ENCODE measurements around the gene GPS2. TPM values are rescaled to one million over a fixed set of nuclear protein-coding genes. Genes with fewer than 3 reads are reported as not detected.
A peak's percentile ranks its signal among the peaks of the same experiment; 100 is the strongest.

Gene GPS2
- total RNA-seq, 4 donors from 2014 or later, result 93.2 to 148 (median 94.2) TPM

DNA sequence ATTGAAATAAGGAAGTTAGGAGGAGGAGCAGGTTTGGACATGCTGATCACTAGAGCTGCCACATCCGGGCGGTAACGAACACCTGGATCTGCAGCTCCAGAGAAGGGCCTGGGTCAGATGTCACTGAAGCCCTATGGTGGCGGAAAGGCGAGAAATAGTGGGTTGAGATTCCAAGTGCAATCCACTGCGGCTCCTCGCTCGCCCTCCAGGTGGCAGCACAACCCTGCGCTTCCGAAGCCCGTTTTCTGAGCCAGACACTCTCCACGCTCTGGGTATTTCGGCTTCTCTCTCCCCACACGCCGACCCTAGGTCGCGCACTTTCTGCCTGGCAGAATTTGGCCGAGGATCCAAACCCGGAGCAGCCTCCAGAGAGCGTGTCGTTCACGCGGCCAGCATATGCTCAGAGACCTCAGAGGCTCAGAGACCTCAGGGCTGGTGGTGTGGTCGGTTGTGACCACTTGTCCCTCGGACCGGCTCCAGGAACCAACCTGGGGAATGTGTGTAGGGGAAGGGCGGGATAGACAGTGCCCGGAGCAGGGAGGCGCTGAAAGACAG lies 34.6 kb downstream of the GPS2 start:
- Histone ChIP-seq H3K4me1 (peaks cover 2 to 28% (median 16%) of the 10 kb centered on the region in 4 donors), H3K27ac (peak overlapping the region; percentile 48 to 83 (median 71))
- peak in 1 of 2 donors; percentile 12 for TF ChIP-seq POLR2A (IDR thresholded peaks at IDR 0.05)
- TF ChIP-seq, protein P1, sequence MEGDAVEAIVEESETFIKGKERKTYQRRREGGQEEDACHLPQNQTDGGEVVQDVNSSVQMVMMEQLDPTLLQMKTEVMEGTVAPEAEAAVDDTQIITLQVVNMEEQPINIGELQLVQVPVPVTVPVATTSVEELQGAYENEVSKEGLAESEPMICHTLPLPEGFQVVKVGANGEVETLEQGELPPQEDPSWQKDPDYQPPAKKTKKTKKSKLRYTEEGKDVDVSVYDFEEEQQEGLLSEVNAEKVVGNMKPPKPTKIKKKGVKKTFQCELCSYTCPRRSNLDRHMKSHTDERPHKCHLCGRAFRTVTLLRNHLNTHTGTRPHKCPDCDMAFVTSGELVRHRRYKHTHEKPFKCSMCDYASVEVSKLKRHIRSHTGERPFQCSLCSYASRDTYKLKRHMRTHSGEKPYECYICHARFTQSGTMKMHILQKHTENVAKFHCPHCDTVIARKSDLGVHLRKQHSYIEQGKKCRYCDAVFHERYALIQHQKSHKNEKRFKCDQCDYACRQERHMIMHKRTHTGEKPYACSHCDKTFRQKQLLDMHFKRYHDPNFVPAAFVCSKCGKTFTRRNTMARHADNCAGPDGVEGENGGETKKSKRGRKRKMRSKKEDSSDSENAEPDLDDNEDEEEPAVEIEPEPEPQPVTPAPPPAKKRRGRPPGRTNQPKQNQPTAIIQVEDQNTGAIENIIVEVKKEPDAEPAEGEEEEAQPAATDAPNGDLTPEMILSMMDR (IDR thresholded peaks at IDR 0.05), result peak; percentile 92 to 98 (median 96)

DNA sequence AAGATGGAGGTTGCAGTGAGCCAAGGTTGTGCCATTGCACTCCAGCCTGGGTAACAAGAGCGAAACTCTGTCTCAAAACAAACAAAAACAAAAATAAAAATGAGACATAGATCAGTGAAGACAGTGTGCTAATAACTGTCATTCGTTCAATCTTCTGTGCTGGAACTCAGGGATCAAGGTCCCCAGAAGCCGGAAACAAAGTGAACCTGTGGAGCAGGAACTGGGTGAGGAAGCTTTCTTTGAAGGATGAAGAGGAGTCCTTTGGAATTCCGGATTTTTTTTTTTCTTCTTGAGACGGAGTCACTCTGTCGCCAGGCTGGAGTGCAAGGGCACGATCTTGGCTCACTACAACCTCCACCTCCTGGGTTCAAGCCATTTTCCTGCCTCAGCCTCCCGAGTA lies 35.7 kb downstream of the GPS2 start:
- TF ChIP-seq, protein P1 (IDR thresholded peaks at IDR 0.05), result no peak
- peak in 1 of 2 donors; percentile 32 for TF ChIP-seq POLR2A (IDR thresholded peaks at IDR 0.05)
- H3K27ac ChIP-seq, result peak overlapping the region in 3 of 4 donors; percentile 45 to 83 (median 82)

More for the DNA sequence above, 34.6 kb downstream of the GPS2 start:
- H3K4me3 ChIP-seq, result peak overlapping the region; percentile 38 to 63 (median 55)
- no peaks in the 10 kb centered on the region for H3K27me3 ChIP-seq
- H3K9me3 ChIP-seq, result no peaks in the 10 kb centered on the region
- peak; percentile 79 to 93 (median 90) for DNase-seq
- no peaks in the 10 kb centered on the region for H3K36me3 ChIP-seq

DNA sequence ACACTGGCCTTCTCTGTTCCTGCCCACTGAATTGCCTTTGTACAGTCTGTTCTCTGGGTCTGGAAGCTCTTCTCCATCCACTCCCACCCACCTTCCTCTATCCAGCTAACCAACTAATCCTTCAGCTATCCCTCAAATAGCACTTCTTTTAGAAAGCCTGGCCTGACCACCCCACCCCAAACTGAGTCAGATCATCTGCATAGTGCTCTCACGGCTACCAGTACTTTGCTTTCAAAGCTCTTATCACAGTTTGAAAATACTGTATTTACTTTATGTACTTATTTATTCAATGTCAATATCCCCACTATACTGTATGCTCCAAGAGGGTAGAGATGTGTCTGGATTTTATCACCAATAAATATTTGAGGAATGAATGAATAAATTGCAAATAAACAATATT lies 48.4 kb downstream of the GPS2 start:
- TF ChIP-seq, protein P1 (IDR thresholded peaks at IDR 0.05), result no peak
- no peak for TF ChIP-seq POLR2A (IDR thresholded peaks at IDR 0.05)
- Histone ChIP-seq H3K4me3 (no peak overlapping the region), H3K36me3 (no peaks in the 10 kb centered on the region), H3K9me3 (no peaks in the 10 kb centered on the region), H3K4me1 (peaks cover 0 to 25% (median 8%) of the 10 kb centered on the region in 4 donors), H3K27ac (peak overlapping the region in 1 of 4 donors; percentile 49), H3K27me3 (peaks cover 0 to 7% of the 10 kb centered on the region in 2 donors)
- DNase-seq, result no peak

More for the DNA sequence above, 35.7 kb downstream of the GPS2 start:
- H3K27me3 ChIP-seq, result no peaks in the 10 kb centered on the region
- no peaks in the 10 kb centered on the region for H3K36me3 ChIP-seq
- no peaks in the 10 kb centered on the region for H3K9me3 ChIP-seq
- DNase-seq, result peak in 1 of 3 donors; percentile 74
- peaks cover 2 to 28% (median 16%) of the 10 kb centered on the region in 4 donors for H3K4me1 ChIP-seq
- peak overlapping the region in 2 of 4 donors; percentile 61 to 63 for H3K4me3 ChIP-seq

DNA sequence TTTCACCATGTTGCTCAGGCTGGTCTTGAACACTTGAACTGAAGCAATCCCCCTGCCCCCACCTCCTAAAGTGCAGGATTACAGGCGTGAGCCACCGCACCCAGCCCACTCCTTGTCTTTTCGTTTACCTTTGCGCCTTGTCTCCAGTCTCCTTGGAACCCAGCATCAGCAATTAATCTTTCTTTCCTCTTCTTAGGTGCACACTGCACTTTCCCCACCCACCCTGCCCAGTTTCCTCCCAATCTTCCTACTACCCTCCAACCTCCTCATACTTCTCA lies 51.4 kb downstream of the GPS2 start:
- Histone ChIP-seq H3K27me3 (peaks cover 0 to 10% of the 10 kb centered on the region in 2 donors), H3K9me3 (no peaks in the 10 kb centered on the region), H3K27ac (peak overlapping the region in 3 of 4 donors; percentile 82 to 99 (median 99)), H3K36me3 (peaks cover 0 to 15% (median 0%) of the 10 kb centered on the region in 3 donors), H3K4me3 (peak overlapping the region in 3 of 4 donors; percentile 33 to 93 (median 79)), H3K4me1 (peaks cover 0 to 30% (median 14%) of the 10 kb centered on the region in 4 donors)
- DNase-seq, result peak in 2 of 3 donors; percentile 70 to 76
- no peak for TF ChIP-seq POLR2A (IDR thresholded peaks at IDR 0.05)
- TF ChIP-seq, protein P1 (IDR thresholded peaks at IDR 0.05), result no peak

DNA sequence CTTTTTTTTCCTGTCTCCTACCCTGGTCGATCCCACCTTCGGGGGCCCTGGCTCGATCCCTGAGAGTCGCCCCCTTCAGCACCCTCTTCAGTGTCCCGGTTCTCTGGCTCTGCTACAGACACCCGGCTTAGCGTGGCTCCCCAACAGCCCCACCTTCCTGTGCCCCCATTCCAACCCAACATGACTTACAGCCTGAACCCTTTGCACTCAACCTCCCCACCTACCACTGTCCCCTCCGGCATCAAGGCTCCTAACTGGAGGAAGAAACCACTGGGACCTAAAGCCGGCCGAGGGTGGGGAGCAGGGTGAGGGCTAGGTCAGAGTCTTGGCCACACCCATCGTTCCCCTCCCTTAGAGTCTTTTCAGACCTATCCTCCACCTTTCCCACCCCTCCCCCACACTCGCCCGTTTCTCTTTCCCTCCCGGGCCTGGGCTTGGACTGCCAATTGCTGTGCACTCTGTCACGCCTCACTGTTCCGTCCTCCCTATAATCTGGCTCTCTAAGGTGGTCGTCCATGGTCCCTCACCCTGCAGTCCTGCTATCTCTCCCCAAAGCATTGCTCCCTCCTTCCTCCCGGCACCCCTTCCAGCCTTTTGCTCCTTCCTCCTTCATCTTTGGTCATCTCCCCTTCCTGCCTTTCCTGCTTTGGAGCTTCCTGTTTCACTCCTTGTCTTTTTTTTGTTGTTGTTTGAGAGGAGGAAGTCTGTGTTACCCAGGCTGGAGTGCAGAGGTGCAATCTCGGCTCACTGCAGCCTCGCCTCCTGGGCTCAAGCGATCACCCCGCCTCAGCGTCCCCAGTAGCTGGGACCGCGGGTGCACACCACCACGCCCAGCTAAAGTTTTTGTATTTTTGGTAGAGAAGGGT lies 52.0 kb downstream of the GPS2 start:
- Histone ChIP-seq H3K4me3 (peak overlapping the region; percentile 33 to 93 (median 68)), H3K4me1 (peaks cover 0 to 27% (median 14%) of the 10 kb centered on the region in 4 donors), H3K27me3 (peaks cover 0 to 10% of the 10 kb centered on the region in 2 donors), H3K36me3 (peaks cover 0 to 15% (median 0%) of the 10 kb centered on the region in 3 donors), H3K27ac (peak overlapping the region; percentile 10 to 99 (median 90)), H3K9me3 (no peaks in the 10 kb centered on the region)
- DNase-seq, result peak; percentile 40 to 93 (median 92)
- TF ChIP-seq, protein P1 (IDR thresholded peaks at IDR 0.05), result no peak
- peak; percentile 76 to 78 for TF ChIP-seq POLR2A (IDR thresholded peaks at IDR 0.05)

Small RNA genes within 50 kb of the gene (small RNA-seq; reads per million reads assigned to genes)
- gene AC026954.2 (0 reads per million in 2 donors), gene RF00019 (0 reads per million in 2 donors)

Other genes starting within 250 kb of the GPS2 start
- 1 to 10 TPM; 1.8 to 9.9 (median 5.6) TPM for gene CLEC10A, start 235.1 kb downstream of the GPS2 start, total RNA-seq
- not detected for gene ASGR2, start 200.5 kb downstream of the GPS2 start, total RNA-seq
- 1 to 10 TPM in 1 of 4 donors, under 1 TPM in 2, not detected in 1; 0.88 to 2.5 (median 0.94) TPM for gene ASGR1, start 136.0 kb downstream of the GPS2 start, total RNA-seq
- gene DLG4, start 95.5 kb downstream of the GPS2 start, total RNA-seq, result 10 to 100 TPM in 2 of 4 donors, 1 to 10 TPM in 2; 2.6 to 15.7 (median 9.4) TPM
- gene ACADVL, start 95.4 kb downstream of the GPS2 start, total RNA-seq, result 1,000 to 10,000 TPM; 1,292 to 4,167 (median 1,553) TPM
- gene DVL2, start 80.8 kb downstream of the GPS2 start, total RNA-seq, result 10 to 100 TPM; 42.1 to 61.9 (median 50.1) TPM
- gene PHF23, start 75.9 kb downstream of the GPS2 start, total RNA-seq, result 10 to 100 TPM; 22.2 to 38.8 (median 35.1) TPM
- 100 to 1,000 TPM; 288 to 521 (median 367) TPM for gene GABARAP, start 72.9 kb downstream of the GPS2 start, total RNA-seq
- gene CTDNEP1, start 63.6 kb downstream of the GPS2 start, total RNA-seq, result 10 to 100 TPM; 55.3 to 86.9 (median 76.4) TPM
- 10 to 100 TPM; 15.1 to 75.1 (median 29.0) TPM for gene ELP5, start 63.1 kb downstream of the GPS2 start, total RNA-seq
- gene CLDN7, start 52.9 kb downstream of the GPS2 start, total RNA-seq, result 1,000 to 10,000 TPM in 1 of 4 donors, 100 to 1,000 TPM in 2, 10 to 100 TPM in 1; 80.0 to 1,052 (median 864) TPM
- gene SLC2A4, start 33.6 kb downstream of the GPS2 start, total RNA-seq, result 1 to 10 TPM in 3 of 4 donors, not detected in 1; 1.1 to 7.6 (median 4.8) TPM
- gene YBX2, start 20.7 kb downstream of the GPS2 start, total RNA-seq, result 10 to 100 TPM; 20.7 to 70.0 (median 24.6) TPM
- 100 to 1,000 TPM in 3 of 4 donors, 10 to 100 TPM in 1; 94.4 to 128 (median 120) TPM for gene EIF5A, start 7.7 kb downstream of the GPS2 start, total RNA-seq
- 10 to 100 TPM; 23.3 to 69.0 (median 53.9) TPM for gene NEURL4, start 14.0 kb upstream of the GPS2 start, total RNA-seq
- gene ACAP1, start 21.2 kb upstream of the GPS2 start, total RNA-seq, result 100 to 1,000 TPM in 1 of 4 donors, 10 to 100 TPM in 3; 15.6 to 696 (median 24.0) TPM
- gene KCTD11, start 36.8 kb upstream of the GPS2 start, total RNA-seq, result 1 to 10 TPM; 2.5 to 8.9 (median 7.1) TPM
- gene TMEM95, start 39.8 kb upstream of the GPS2 start, total RNA-seq, result not detected
- gene TNK1, start 65.7 kb upstream of the GPS2 start, total RNA-seq, result 10 to 100 TPM; 19.8 to 54.4 (median 44.4) TPM
- gene PLSCR3, start 79.2 kb upstream of the GPS2 start, total RNA-seq, result 10 to 100 TPM; 10.7 to 38.8 (median 21.9) TPM
- 100 to 1,000 TPM in 2 of 4 donors, 10 to 100 TPM in 2; 37.1 to 334 (median 126) TPM for gene TMEM256, start 88.7 kb upstream of the GPS2 start, total RNA-seq
- gene NLGN2, start 92.5 kb upstream of the GPS2 start, total RNA-seq, result 1 to 10 TPM in 3 of 4 donors, under 1 TPM in 1; 0.88 to 9.9 (median 5.8) TPM
- gene SPEM1, start 105.0 kb upstream of the GPS2 start, total RNA-seq, result not detected
- gene SPEM2, start 110.3 kb upstream of the GPS2 start, total RNA-seq, result not detected
- gene SPEM3, start 113.5 kb upstream of the GPS2 start, total RNA-seq, result not detected
- 10 to 100 TPM in 3 of 4 donors, 1 to 10 TPM in 1; 4.1 to 21.7 (median 17.0) TPM for gene TMEM102, start 120.1 kb upstream of the GPS2 start, total RNA-seq
- 1 to 10 TPM in 1 of 4 donors, not detected in 3; 1.0 TPM for gene FGF11, start 124.2 kb upstream of the GPS2 start, total RNA-seq
- gene CHRNB1, start 129.7 kb upstream of the GPS2 start, total RNA-seq, result 1 to 10 TPM; 4.0 to 9.1 (median 5.8) TPM
- gene ZBTB4, start 164.3 kb upstream of the GPS2 start, total RNA-seq, result 10 to 100 TPM; 15.1 to 27.3 (median 24.5) TPM
- gene SLC35G6, start 166.1 kb upstream of the GPS2 start, total RNA-seq, result not detected
- gene POLR2A, start 169.0 kb upstream of the GPS2 start, total RNA-seq, result 100 to 1,000 TPM in 3 of 4 donors, 10 to 100 TPM in 1; 94.6 to 204 (median 157) TPM
- gene TNFSF12, start 233.7 kb upstream of the GPS2 start, total RNA-seq, result 10 to 100 TPM in 3 of 4 donors, 1 to 10 TPM in 1; 7.6 to 58.6 (median 15.2) TPM
- gene TNFSF13, start 243.4 kb upstream of the GPS2 start, total RNA-seq, result 10 to 100 TPM in 3 of 4 donors, 1 to 10 TPM in 1; 5.0 to 54.4 (median 38.7) TPM
- 10 to 100 TPM; 31.4 to 47.7 (median 43.7) TPM for gene SENP3, start 246.6 kb upstream of the GPS2 start, total RNA-seq